OCI-M2 (cell line): ENCODE results near the gene CTNNBL1.
"Not testable (repeated sequence)": the region's sequence is repeated elsewhere in the genome, so short reads cannot be mapped to it uniquely, and the experiment has no call there.

Experiments used
- DNase-seq: peaks from one replicate; lab custom pipeline; 2025; ENCODE audit not compliant: unreplicated experiment; lab: John Stamatoyannopoulos, UW

CTNNBL1 gene

DNA sequence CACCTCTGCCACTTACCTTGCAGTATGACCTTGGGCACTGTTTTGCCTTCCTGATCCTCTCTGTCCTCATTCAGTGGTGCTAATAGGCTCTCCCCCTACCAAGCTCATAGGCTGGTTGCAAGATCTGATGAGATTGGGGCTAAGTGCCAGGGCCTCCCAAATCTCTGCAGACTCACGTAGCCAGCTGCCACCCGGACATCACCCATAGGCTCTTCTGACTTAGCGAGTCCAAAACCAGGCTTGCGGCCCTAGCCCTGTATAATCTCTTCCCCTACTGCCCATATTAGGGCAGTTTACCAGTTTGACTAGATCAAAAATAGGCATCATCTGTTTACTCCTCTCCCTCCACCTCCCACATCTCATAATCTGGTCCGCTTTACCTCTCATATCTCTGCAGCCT lies 154.9 kb downstream of the CTNNBL1 start:
- no peak for DNase-seq

DNA sequence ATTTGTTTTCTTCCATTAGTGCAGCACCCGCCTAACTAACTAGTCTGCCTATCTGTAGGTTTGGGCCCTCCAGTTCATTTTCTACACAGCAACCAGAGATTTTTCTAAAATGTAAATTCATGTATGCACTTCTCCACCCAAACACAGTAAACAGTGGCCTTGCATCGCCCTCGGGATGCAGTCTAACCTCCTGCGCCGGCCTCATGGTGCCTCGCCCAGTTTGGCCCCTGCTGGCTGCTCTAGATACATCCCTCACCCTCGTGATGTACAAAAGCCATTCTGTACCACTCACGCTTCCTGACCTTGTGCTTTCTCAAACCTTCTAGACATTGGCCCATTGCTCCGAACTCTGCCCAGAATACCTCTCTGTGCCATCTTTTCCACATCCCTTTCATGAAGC lies 155.3 kb downstream of the CTNNBL1 start:
- no peak for DNase-seq

DNA sequence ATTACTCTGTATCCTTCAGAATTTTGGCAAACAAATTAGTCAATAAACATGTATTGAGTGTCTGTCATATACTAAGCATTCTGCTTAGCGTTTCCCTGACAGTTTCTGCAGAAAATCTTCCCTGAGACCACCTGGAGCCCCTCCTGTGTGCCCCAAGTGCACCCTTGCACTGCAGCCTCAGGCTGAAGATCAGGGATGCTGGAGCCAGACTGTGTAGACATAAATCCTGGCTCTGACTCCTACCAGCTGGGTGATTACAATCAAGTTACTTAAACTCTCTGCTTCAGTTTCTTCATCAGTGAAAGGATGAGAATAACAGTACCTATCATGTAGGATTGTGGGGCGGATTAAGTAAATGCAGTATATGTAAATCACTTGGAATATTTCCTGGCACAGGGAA lies 155.7 kb downstream of the CTNNBL1 start:
- no peak for DNase-seq

DNA sequence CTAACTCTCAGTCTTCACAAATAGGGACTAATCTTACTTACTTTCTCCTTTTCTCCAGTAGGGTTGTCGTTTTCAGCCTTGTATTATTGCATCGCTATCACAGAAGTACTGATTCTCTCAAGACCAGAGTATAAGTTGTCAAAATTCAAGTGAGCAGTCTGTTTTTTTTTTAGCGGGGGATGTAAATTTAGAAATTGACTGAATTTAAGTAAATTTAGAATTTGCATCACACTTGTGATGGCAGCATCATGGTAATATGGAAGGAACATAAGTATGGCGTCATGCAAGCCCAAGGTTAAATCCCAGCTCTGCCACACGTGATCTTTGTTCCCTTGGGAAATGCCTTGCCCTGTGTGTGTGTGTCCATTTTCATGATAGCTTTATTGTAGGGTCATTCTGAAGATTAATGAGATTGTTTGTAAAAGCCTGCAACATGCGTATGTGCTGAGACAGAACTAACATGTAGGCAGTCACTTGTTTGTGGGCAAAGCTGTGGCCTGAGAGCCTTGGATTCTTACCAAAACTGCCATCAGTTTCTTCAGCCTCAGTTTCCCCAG lies 156.3 kb downstream of the CTNNBL1 start:
- no peak for DNase-seq

GRCh38 chr20:37850724-37851355 lies 157.0 kb downstream of the CTNNBL1 start:
- peak; percentile 79 for DNase-seq

DNA sequence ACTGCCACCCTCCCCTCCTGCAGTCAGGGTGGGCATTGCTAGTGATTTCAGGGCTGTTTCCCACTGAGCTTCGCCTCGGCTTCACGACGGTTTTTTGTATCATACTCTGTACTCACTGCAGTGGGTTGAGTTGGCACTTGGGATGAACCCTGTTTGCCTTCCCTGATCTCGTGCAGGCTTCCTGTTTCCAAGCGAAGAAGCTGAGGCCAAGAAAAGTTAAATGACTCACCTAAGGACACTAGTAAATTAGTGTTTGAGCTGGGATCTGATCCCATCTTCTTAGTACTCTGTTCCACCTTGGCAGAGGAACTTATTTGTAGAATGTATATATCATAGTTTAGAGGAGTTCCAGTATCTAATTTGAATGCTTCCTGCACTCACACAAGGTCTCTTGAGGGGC lies 158.8 kb downstream of the CTNNBL1 start:
- DNase-seq = no peak

- no peak for DNase-seq
Observed at GRCh38 chr20:37853823-37854375, 160.1 kb downstream of the CTNNBL1 start.

DNA sequence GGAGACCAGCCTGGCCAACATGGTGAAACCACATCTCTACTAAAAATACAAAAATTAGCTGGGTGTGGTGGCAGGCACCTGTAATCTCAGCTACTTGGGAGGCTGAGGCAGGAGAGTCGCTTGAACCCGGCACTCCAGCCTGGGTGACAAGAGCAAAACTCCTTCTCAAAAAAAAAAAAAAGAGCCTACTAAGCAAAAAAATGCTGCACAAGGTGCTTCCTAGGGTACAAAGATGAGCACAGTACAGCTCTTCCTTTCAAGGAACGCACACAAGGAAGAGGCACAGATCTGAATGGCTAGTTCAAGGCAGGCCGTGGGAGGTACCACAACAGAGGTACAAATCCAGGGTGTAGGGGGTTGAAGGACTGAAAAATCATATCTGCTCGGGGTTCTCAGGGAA lies 162.2 kb downstream of the CTNNBL1 start:
- not testable (repeated sequence) for DNase-seq

DNA sequence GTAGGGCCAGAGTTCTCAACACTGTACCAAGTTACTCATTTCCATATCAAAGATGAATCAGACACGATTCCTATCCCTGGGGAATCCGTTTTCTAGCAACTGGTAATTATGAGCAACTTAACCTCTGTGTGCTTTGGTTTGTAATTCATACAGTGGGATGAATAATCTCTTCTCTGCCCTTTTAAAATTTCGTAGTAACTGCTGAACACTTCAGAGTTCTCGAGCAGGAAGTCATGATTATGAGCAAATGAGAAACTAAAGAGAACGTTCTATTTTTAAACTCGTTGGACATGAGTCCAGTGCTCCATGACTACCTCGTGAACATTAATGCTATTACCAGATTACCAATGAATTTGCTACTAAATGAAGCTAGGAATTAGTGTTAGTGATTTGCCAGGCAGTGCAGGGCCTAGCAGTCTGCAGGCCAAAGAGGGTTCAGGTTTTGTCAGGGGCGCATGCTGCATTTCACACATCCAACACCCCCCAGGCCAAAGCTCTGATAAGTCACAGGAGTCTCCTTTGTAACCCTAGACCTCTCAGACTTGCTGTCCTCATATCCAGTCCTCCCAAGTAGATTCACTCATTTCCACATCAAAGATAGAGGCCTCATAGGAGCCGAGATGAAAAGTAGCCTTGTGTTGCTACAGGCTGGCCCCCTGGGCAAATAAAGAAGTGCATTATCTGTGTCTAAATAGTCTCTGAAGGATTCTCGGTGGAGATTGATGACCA lies 163.3 kb downstream of the CTNNBL1 start:
- DNase-seq = no peak

DNA sequence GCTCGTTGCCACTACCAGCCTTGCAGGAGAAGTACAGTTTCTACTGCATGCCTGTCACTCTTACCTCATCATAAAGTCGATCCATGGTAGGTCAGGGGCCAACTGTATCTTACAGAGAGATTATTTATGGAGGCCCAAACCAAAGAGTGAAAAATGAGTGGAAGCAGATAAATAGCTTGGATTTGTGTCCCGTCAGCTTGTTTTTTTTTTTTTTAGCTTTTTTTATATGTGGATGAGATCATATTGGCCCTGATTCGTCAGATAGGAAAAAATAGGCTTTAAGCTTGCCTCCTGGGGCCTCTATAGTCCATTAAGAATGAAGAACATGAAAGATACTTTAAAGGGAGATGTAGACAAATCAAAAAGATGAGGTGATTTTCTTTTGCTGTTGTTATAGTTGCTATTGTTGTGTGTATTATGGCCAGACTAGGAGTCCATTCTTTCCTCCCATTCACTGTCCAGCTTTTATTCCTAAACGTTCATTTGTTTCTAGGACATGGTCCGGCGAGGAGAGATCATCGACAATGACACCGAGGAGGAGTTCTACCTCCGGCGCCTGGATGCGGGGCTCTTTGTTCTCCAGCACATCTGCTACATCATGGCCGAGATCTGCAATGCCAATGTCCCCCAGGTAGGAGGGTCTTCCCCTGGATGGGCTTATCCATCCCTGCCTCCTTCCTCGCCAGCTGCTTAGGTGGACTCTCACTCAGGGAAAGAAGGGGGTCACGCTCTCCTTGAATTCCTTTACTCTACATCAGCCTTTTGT lies 165.8 kb downstream of the CTNNBL1 start:
- DNase-seq = no peak

- DNase-seq = no peak
Observed at GRCh38 chr20:37863289-37863688, 169.5 kb downstream of the CTNNBL1 start.

GRCh38 chr20:37864298-37864697 lies 170.5 kb downstream of the CTNNBL1 start:
- DNase-seq = no peak

GRCh38 chr20:37866051-37866450 lies 172.2 kb downstream of the CTNNBL1 start:
- DNase-seq = no peak

DNA sequence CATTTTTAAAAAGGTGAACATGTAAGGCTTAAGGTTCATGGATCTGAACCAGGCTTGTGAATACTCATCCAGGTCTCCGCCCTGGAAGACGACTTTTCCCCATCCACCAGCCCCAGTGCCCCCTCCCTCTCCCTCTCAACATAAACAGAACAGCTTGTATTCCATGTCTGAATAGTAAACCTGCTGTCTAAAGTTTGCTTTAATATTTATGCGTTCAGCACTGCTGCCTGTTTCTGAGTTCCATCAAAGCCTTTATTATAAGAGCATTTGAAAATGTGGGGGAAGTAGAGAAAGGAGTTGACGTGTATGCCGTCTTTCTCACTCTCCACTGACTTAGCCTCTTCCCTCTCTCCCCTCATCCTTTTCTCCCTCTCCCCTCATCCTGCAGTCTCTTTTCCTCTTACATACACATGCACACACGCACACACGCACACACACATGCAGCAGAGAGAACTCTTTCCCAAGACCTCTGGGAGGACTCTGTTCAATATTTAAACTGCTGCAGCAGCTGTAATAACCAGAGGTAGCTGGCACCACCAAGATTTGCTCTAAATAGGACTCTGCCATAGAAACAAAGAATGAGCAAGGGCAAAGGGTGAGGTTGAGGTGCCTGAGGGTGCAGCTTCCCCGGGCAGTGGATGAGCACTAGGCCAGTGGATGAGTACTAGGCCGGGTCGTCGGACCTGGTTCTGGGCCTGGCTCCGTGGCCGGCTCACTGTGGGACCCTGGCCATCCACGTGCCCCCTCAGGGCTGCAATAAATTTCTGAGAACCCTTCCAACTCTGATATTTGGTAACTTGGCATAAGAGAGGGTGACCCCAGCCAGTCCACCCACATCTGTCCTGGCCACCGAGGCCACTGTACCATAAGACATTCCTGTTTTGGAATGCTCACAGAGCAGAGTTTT lies 173.7 kb downstream of the CTNNBL1 start:
- no peak for DNase-seq

- no peak for DNase-seq
Observed at GRCh38 chr20:37868851-37869333, 175.1 kb downstream of the CTNNBL1 start.

DNA sequence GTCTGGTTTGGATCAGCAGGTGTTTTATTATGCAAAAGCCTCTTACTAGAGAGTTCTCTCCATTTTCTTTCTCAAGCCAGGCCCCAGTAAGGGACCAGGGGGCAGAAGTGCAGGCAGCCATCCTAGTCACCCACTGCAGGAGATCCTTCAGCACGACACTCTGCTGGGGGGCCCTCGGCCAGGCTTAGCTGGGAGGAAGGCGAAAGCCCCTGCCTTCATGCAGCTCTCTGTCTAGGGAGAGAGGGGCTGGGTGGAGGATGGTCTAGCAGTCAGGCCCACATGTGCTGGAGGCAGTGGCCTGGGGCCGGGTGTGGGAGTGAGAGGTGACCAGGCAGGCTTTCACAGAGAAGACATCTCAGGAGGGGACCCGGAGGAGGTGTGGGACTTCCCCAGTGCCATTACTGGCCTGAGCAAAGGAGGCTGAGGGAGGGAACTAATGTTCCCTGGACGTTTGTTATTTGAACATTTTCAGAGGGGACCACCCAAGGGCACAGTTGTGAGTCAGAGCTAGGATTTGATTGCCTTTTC lies 175.6 kb downstream of the CTNNBL1 start:
- DNase-seq = no peak

GRCh38 chr20:37870294-37870693 lies 176.5 kb downstream of the CTNNBL1 start:
- no peak for DNase-seq

DNA sequence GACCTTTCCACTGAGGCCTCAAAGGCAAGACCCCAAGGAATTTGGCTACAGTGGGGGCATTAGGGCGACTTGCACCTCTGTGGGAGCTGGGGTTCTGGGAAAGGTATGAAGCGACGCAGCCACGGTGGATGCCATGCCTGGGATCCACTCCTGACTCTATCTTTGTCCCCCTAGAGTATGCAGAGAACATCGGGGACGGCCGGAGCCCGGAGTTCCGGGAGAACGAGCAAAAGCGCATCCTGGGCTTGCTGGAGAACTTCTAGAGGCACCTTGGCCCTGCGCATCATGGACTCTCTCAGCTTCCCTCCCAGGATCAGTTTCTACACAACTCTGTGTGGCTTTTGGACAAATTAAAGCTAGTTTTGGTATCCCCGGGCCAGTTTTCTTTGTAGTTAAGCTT lies 177.9 kb downstream of the CTNNBL1 start:
- no peak for DNase-seq

- no peak for DNase-seq
Observed at GRCh38 chr20:37872161-37872560, 178.3 kb downstream of the CTNNBL1 start.

- no peak for DNase-seq
Observed at GRCh38 chr20:37873884-37874283, 180.1 kb downstream of the CTNNBL1 start.
